WTC11 (cell line): ENCODE data around the gene DNAI7. TPM values are rescaled to one million over a fixed set of nuclear protein-coding genes. Genes with fewer than 3 reads are reported as not detected.

ENCODE experiments used
- ATAC-seq: fragments of 200-7000 bp; cut with Tn5 transposase; 2 replicates; pipeline ENCODE4 v1.10.0; 2021; ENCODE audit warnings: mild to moderate bottlenecking, moderate library complexity
- CTCF ChIA-PET: fragments of 300-600 bp; sonication (Branson Sonifier 250); formaldehyde crosslinking; loops from one replicate; lab custom pipeline; 2021; ENCODE audit warnings: antibody characterized with exemption; lab: Charles Lee
- POLR2A ChIA-PET: fragments of 350-600 bp; sonication (Branson Sonifier 250); formaldehyde crosslinking; loops from one replicate; lab custom pipeline; 2021; ENCODE audit warnings: antibody characterized with exemption; lab: Charles Lee
- DNase-seq: peaks from one replicate; pipeline ENCODE4 v3.0.0; 2021; ENCODE audit warnings: low spot score
- H3K27ac Mint-ChIP-seq: 2 replicates; pipeline ENCODE4 v1.8.0; 2021; ENCODE audit warnings: mixed read lengths
- H3K27me3 Mint-ChIP-seq: 2 replicates; pipeline ENCODE4 v1.8.0; 2021; ENCODE audit warnings: low read depth, mild to moderate bottlenecking, moderate library complexity, mixed read lengths
- H3K36me3 Mint-ChIP-seq: 2 replicates; pipeline ENCODE4 v1.8.0; 2021; ENCODE audit warnings: mixed read lengths
- H3K4me1 Mint-ChIP-seq: 2 replicates; pipeline ENCODE4 v1.8.0; 2022; ENCODE audit warnings: mixed read lengths
- H3K4me3 Mint-ChIP-seq: 2 replicates; pipeline ENCODE4 v1.8.0; 2021; ENCODE audit warnings: mild to moderate bottlenecking, moderate library complexity, mixed read lengths
- H3K9me3 Mint-ChIP-seq: 2 replicates; pipeline ENCODE4 v1.8.0; 2021; ENCODE audit warnings: mixed read lengths
- ATF1 ChIP-seq: sonication (generic); formaldehyde crosslinking; IDR thresholded peaks from 2 replicates; pipeline ENCODE4 v1.8.1; 2023; ENCODE audit warnings: mild to moderate bottlenecking, moderate library complexity, missing genetic modification reagents
- CREB1 ChIP-seq: sonication (generic); formaldehyde crosslinking; IDR thresholded peaks from 2 replicates; pipeline ENCODE4 v1.8.0; 2023; ENCODE audit warnings: mild to moderate bottlenecking, missing genetic modification reagents
- ESRRA ChIP-seq: sonication (generic); formaldehyde crosslinking; IDR thresholded peaks from 2 replicates; pipeline ENCODE4 v1.8.1; 2022; ENCODE audit warnings: mild to moderate bottlenecking, missing genetic modification reagents, borderline replicate concordance
- HMGA2 ChIP-seq: fragments of 250-450 bp; sonication (Bioruptor Pico); IDR thresholded peaks from 2 replicates; pipeline ENCODE4 v1.4.0; 2021; ENCODE audit warnings: mild to moderate bottlenecking, moderate library complexity
- NFATC4 ChIP-seq: fragments of 250-450 bp; sonication (Bioruptor Pico); IDR thresholded peaks from 2 replicates; pipeline ENCODE4 v1.9.0; 2021; ENCODE audit warnings: mild to moderate bottlenecking
- OVOL2 ChIP-seq: fragments of 250-450 bp; sonication (Bioruptor Pico); IDR thresholded peaks from 2 replicates; pipeline ENCODE4 v1.9.0; 2021; ENCODE audit warnings: mild to moderate bottlenecking, borderline replicate concordance
- RORB ChIP-seq: fragments of 250-450 bp; sonication (Bioruptor Pico); IDR thresholded peaks from 2 replicates; pipeline ENCODE4 v1.9.0; 2021; ENCODE audit warnings: mild to moderate bottlenecking
- SMAD3 ChIP-seq: sonication (generic); formaldehyde crosslinking; IDR thresholded peaks from 2 replicates; pipeline ENCODE4 v1.8.0; 2022; ENCODE audit warnings: missing genetic modification reagents, mild to moderate bottlenecking, borderline replicate concordance
- TEAD4 ChIP-seq: sonication (generic); formaldehyde crosslinking; IDR thresholded peaks from 2 replicates; pipeline ENCODE4 v1.8.0; 2022; ENCODE audit warnings: mild to moderate bottlenecking, missing genetic modification reagents
- ZNF121 ChIP-seq: sonication (generic); formaldehyde crosslinking; IDR thresholded peaks from 2 replicates; pipeline ENCODE4 v1.8.0; 2023; ENCODE audit warnings: missing genetic modification reagents
- ZNF219 ChIP-seq: sonication (generic); formaldehyde crosslinking; IDR thresholded peaks from 2 replicates; pipeline ENCODE4 v1.8.0; 2023; ENCODE audit warnings: missing genetic modification reagents, mild to moderate bottlenecking, borderline replicate concordance
- ZNF317 ChIP-seq: sonication (generic); formaldehyde crosslinking; IDR thresholded peaks from 2 replicates; pipeline ENCODE4 v1.8.1; 2023; ENCODE audit warnings: low read depth, mild to moderate bottlenecking, moderate library complexity, missing genetic modification reagents, borderline replicate concordance
- total RNA-seq: library from RNA; stranded (reverse); gene quantifications from 3 replicates; pipeline ENCODE4 v1.2.3, GENCODE V29; 2021
- TF ChIP-seq, protein P1 (sequence below): sonication (generic); formaldehyde crosslinking; IDR thresholded peaks from 2 replicates; pipeline ENCODE4 v1.8.1; 2023; ENCODE audit warnings: mild to moderate bottlenecking, missing genetic modification reagents, moderate library complexity
- TF ChIP-seq, protein P2 (sequence below): sonication (generic); formaldehyde crosslinking; IDR thresholded peaks from 2 replicates; pipeline ENCODE4 v1.8.1; 2022; ENCODE audit warnings: low read depth, missing genetic modification reagents, borderline replicate concordance
- TF ChIP-seq, protein P3 (sequence below): sonication (generic); formaldehyde crosslinking; IDR thresholded peaks from 2 replicates; pipeline ENCODE4 v1.8.1; 2022; ENCODE audit warnings: missing genetic modification reagents, borderline replicate concordance
- TF ChIP-seq, protein P4 (sequence below): sonication (generic); formaldehyde crosslinking; IDR thresholded peaks from 2 replicates; pipeline ENCODE4 v1.8.0; 2022; ENCODE audit warnings: mild to moderate bottlenecking, missing genetic modification reagents
- TF ChIP-seq, protein P5 (sequence below): sonication (generic); formaldehyde crosslinking; IDR thresholded peaks from 2 replicates; pipeline ENCODE4 v1.8.0; 2022; ENCODE audit warnings: mild to moderate bottlenecking, missing genetic modification reagents
- TF ChIP-seq, protein P6 (sequence below): fragments of 250-450 bp; sonication (Bioruptor Pico); IDR thresholded peaks from 2 replicates; pipeline ENCODE4 v1.9.0; 2021; ENCODE audit warnings: mild to moderate bottlenecking, borderline replicate concordance

DNAI7 gene
- total RNA-seq, 1 experiment from 2014 or later: not detected

DNA sequence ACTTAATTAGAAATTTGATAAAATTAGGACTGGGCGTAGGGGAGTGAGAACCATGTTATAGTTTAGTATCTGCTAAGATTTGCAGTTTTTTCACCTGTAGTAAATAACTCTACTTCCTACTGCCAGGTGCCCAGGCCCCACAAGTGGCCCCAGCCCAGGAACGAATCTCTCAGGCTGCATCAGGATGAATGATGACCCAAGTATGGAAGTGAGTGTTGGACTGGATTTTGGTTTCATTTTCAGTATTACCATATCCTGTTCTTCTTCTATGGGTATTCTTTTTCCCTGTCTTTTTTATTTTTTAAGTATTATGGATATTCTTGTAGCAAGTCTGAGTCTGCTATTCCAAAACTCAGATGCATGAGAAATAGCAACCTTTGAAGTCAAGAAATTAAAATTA is 125.7 kb downstream of the DNAI7 start (continued):
- TF ChIP-seq, protein P1, sequence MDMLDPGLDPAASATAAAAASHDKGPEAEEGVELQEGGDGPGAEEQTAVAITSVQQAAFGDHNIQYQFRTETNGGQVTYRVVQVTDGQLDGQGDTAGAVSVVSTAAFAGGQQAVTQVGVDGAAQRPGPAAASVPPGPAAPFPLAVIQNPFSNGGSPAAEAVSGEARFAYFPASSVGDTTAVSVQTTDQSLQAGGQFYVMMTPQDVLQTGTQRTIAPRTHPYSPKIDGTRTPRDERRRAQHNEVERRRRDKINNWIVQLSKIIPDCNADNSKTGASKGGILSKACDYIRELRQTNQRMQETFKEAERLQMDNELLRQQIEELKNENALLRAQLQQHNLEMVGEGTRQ (CRISPR knock-in tag): no peak
- TF ChIP-seq, all 79 proteins: peak for 0

DNA sequence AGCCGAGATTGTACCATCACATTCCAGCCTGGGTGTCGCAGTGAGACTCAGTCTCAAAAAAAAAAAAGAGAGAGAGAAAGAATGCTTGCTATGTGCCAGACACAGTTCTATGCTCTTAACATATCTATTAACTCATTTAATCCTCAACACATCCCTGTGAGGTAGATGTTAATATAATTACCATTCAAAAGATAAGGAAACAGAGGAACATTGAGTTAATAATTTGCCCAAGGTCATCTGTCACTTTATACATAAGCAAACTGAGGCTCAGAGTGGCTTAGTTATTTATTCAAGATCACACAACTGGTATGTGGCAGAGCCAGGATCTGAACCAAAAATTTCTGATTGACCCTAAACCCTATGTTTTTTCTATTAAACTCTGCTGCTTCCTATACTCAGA is 129.9 kb downstream of the DNAI7 start:
- TF ChIP-seq SMAD3 (CRISPR knock-in tag) (no peak), ZNF121 (CRISPR knock-in tag) (no peak), NFATC4 (CRISPR knock-in tag) (no peak), ATF1 (CRISPR knock-in tag) (no peak), CREB1 (CRISPR knock-in tag) (no peak), HMGA2 (CRISPR knock-in tag) (no peak), RORB (CRISPR knock-in tag) (no peak), TEAD4 (no peak), ZNF317 (CRISPR knock-in tag) (no peak), OVOL2 (no peak), ESRRA (CRISPR knock-in tag) (no peak), ZNF219 (CRISPR knock-in tag) (no peak)
- TF ChIP-seq, protein P1 (CRISPR knock-in tag): no peak
- TF ChIP-seq, protein P2, sequence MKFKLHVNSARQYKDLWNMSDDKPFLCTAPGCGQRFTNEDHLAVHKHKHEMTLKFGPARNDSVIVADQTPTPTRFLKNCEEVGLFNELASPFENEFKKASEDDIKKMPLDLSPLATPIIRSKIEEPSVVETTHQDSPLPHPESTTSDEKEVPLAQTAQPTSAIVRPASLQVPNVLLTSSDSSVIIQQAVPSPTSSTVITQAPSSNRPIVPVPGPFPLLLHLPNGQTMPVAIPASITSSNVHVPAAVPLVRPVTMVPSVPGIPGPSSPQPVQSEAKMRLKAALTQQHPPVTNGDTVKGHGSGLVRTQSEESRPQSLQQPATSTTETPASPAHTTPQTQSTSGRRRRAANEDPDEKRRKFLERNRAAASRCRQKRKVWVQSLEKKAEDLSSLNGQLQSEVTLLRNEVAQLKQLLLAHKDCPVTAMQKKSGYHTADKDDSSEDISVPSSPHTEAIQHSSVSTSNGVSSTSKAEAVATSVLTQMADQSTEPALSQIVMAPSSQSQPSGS (CRISPR knock-in tag): no peak
- TF ChIP-seq, protein P3, sequence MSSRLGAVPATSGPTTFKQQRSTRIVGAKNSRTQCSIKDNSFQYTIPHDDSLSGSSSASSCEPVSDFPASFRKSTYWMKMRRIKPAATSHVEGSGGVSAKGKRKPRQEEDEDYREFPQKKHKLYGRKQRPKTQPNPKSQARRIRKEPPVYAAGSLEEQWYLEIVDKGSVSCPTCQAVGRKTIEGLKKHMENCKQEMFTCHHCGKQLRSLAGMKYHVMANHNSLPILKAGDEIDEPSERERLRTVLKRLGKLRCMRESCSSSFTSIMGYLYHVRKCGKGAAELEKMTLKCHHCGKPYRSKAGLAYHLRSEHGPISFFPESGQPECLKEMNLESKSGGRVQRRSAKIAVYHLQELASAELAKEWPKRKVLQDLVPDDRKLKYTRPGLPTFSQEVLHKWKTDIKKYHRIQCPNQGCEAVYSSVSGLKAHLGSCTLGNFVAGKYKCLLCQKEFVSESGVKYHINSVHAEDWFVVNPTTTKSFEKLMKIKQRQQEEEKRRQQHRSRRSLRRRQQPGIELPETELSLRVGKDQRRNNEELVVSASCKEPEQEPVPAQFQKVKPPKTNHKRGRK (CRISPR knock-in tag): no peak
- TF ChIP-seq, protein P4, sequence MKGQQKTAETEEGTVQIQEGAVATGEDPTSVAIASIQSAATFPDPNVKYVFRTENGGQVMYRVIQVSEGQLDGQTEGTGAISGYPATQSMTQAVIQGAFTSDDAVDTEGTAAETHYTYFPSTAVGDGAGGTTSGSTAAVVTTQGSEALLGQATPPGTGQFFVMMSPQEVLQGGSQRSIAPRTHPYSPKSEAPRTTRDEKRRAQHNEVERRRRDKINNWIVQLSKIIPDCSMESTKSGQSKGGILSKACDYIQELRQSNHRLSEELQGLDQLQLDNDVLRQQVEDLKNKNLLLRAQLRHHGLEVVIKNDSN: no peak
- TF ChIP-seq, protein P5, sequence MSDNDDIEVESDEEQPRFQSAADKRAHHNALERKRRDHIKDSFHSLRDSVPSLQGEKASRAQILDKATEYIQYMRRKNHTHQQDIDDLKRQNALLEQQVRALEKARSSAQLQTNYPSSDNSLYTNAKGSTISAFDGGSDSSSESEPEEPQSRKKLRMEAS (CRISPR knock-in tag): no peak
- TF ChIP-seq, protein P6, sequence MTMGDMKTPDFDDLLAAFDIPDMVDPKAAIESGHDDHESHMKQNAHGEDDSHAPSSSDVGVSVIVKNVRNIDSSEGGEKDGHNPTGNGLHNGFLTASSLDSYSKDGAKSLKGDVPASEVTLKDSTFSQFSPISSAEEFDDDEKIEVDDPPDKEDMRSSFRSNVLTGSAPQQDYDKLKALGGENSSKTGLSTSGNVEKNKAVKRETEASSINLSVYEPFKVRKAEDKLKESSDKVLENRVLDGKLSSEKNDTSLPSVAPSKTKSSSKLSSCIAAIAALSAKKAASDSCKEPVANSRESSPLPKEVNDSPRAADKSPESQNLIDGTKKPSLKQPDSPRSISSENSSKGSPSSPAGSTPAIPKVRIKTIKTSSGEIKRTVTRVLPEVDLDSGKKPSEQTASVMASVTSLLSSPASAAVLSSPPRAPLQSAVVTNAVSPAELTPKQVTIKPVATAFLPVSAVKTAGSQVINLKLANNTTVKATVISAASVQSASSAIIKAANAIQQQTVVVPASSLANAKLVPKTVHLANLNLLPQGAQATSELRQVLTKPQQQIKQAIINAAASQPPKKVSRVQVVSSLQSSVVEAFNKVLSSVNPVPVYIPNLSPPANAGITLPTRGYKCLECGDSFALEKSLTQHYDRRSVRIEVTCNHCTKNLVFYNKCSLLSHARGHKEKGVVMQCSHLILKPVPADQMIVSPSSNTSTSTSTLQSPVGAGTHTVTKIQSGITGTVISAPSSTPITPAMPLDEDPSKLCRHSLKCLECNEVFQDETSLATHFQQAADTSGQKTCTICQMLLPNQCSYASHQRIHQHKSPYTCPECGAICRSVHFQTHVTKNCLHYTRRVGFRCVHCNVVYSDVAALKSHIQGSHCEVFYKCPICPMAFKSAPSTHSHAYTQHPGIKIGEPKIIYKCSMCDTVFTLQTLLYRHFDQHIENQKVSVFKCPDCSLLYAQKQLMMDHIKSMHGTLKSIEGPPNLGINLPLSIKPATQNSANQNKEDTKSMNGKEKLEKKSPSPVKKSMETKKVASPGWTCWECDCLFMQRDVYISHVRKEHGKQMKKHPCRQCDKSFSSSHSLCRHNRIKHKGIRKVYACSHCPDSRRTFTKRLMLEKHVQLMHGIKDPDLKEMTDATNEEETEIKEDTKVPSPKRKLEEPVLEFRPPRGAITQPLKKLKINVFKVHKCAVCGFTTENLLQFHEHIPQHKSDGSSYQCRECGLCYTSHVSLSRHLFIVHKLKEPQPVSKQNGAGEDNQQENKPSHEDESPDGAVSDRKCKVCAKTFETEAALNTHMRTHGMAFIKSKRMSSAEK: no peak
- Mint-ChIP-seq H3K27me3 (no peaks in the 10 kb centered on the region), H3K4me1 (peaks cover 29% of the 10 kb centered on the region), H3K27ac (no peak overlapping the region), H3K9me3 (peaks cover 5% of the 10 kb centered on the region; the same call in 1 of the 2 replicates), H3K4me3 (no peak overlapping the region), H3K36me3 (no peaks in the 10 kb centered on the region)
- CTCF ChIA-PET: no interaction called here
- peak; percentile 50 for ATAC-seq
- no peak for DNase-seq
- POLR2A ChIA-PET: no interaction called here
